Activated CD8-positive, alpha-beta T cell treated with anti-CD3 and anti-CD28 coated beads, Interleukin-2, amount 10 ng/mL, durations not matched to agents 7 days and 5 days (primary cell): ENCODE measurements around the gene KCNAB1. TPM values are rescaled to one million over a fixed set of nuclear protein-coding genes. Genes with fewer than 3 reads are reported as not detected.
A peak's percentile ranks its signal among the peaks of the same experiment; 100 is the strongest.
"Not testable (repeated sequence)": the region's sequence is repeated elsewhere in the genome, so short reads cannot be mapped to it uniquely, and the experiment has no call there.

ENCODE experiments used
- ATAC-seq: fragments of 150-1000 bp; cut with Tn5 transposase; one replicate; pipeline ENCODE4 v1.10.0; 2021; ENCODE audit warnings: moderate library complexity
- CTCF ChIA-PET: fragments of 350-600 bp; sonication (Branson Sonifier 250); formaldehyde crosslinking; loops from one replicate; lab custom pipeline; 2021; ENCODE audit warnings: antibody characterized with exemption; lab: Charles Lee
- POLR2A ChIA-PET: fragments of 350-600 bp; sonication (Branson Sonifier 250); formaldehyde crosslinking; loops from one replicate; lab custom pipeline; 2021; ENCODE audit warnings: antibody characterized with exemption; lab: Charles Lee
- DNase-seq: peaks from one replicate; pipeline ENCODE4 v3.0.0-alpha.2; 2020
- H3K27ac Mint-ChIP-seq: one replicate; pipeline ENCODE4 v1.8.0; 2021; ENCODE audit warnings: mild to moderate bottlenecking, mixed read lengths
- H3K27me3 Mint-ChIP-seq: one replicate; pipeline ENCODE4 v1.8.0; 2021; ENCODE audit warnings: low read depth, mixed read lengths
- H3K36me3 Mint-ChIP-seq: one replicate; pipeline ENCODE4 v1.8.0; 2021; ENCODE audit warnings: low read depth, mixed read lengths
- H3K4me1 Mint-ChIP-seq: one replicate; pipeline ENCODE4 v1.8.0; 2021; ENCODE audit warnings: low read depth, mixed read lengths
- H3K4me3 Mint-ChIP-seq: one replicate; pipeline ENCODE4 v1.8.0; 2021; ENCODE audit warnings: mild to moderate bottlenecking, mixed read lengths
- H3K9me3 Mint-ChIP-seq: one replicate; pipeline ENCODE4 v1.8.0; 2022; ENCODE audit warnings: mixed read lengths; ENCODE audit not compliant: insufficient read depth
- total RNA-seq, 2 experiments: library from RNA; stranded (reverse); gene quantifications; one replicate each; pipeline ENCODE4 v1.2.3, GENCODE V29; 2021

KCNAB1 gene
- total RNA-seq, 2 experiments from 2014 or later = 0.08 TPM; not detected in 1

DNA sequence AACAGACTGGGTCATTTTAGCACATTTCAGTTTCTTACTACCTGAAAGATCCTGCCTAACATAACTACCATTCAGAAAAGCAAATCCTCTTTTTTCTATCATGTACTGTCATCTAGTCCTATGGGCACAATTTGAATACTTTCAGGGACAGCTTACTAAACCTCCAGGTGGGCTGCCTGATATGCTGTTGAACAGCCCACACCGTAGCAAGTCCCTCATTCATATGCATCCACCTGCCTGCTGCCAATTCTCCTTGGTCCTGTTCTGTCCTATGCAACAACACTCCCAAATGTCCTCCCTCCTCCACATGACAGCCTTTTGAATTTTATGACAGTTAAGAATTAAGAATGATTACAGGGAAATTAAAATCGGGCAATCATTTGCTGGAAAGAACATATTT, 137.9 kb downstream of the KCNAB1 start:
- Mint-ChIP-seq H3K36me3 (no peaks in the 10 kb centered on the region), H3K27me3 (peaks cover 3% of the 10 kb centered on the region), H3K27ac (no peak overlapping the region), H3K4me3 (no peak overlapping the region), H3K9me3 (no peaks in the 10 kb centered on the region), H3K4me1 (no peaks in the 10 kb centered on the region)
- ChIA-PET CTCF (no interaction called here), POLR2A (no interaction called here)
- DNase-seq = no peak
- ATAC-seq = no peak

GRCh38 chr3:156259896-156260295, 139.5 kb downstream of the KCNAB1 start:
- Mint-ChIP-seq H3K4me1 (no peaks in the 10 kb centered on the region), H3K27ac (no peak overlapping the region), H3K4me3 (no peak overlapping the region)

GRCh38 chr3:156260331-156260730, 140.0 kb downstream of the KCNAB1 start:
- Mint-ChIP-seq H3K4me1 (no peaks in the 10 kb centered on the region), H3K9me3 (no peaks in the 10 kb centered on the region), H3K36me3 (no peaks in the 10 kb centered on the region), H3K4me3 (no peak overlapping the region), H3K27ac (no peak overlapping the region), H3K27me3 (peaks cover 3% of the 10 kb centered on the region)
- CTCF ChIA-PET = no interaction called here
- POLR2A ChIA-PET = no interaction called here
- ATAC-seq = no peak
- no peak for DNase-seq

More at GRCh38 chr3:156259896-156260295, 139.5 kb downstream of the KCNAB1 start:
- Mint-ChIP-seq H3K9me3 (no peaks in the 10 kb centered on the region), H3K36me3 (no peaks in the 10 kb centered on the region), H3K27me3 (peaks cover 3% of the 10 kb centered on the region)
- no peak for ATAC-seq
- POLR2A ChIA-PET = no interaction called here
- CTCF ChIA-PET = no interaction called here
- no peak for DNase-seq

- H3K27ac Mint-ChIP-seq = no peak overlapping the region
- no peaks in the 10 kb centered on the region for H3K9me3 Mint-ChIP-seq
- no peaks in the 10 kb centered on the region for H3K4me1 Mint-ChIP-seq
- CTCF ChIA-PET = no interaction called here
- DNase-seq = no peak
- no peaks in the 10 kb centered on the region for H3K36me3 Mint-ChIP-seq
- POLR2A ChIA-PET = no interaction called here
- peaks cover 3% of the 10 kb centered on the region for H3K27me3 Mint-ChIP-seq
- ATAC-seq = no peak
- H3K4me3 Mint-ChIP-seq = no peak overlapping the region
Measured at GRCh38 chr3:156264771-156265170, 144.4 kb downstream of the KCNAB1 start.

DNA sequence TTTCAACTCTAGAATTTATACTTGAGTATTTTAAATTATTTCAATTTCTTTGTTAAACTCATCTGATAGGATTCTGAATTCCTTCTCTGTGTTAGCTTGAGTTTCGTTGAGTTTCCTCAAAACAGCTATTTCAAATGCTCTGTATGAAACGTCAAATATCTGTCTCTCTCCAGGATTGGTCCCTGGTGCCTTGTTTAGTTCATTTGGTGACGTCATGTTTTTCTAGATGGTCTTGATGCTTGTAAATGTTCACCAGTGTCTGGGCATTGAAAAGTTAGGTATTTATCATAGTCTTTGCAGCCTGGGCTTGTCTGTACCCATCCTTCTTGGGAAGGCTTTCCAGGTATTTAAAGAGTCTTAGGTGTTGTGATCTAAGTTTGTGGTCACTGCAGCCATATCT, 151.1 kb downstream of the KCNAB1 start:
- no peak overlapping the region for H3K27ac Mint-ChIP-seq

DNA sequence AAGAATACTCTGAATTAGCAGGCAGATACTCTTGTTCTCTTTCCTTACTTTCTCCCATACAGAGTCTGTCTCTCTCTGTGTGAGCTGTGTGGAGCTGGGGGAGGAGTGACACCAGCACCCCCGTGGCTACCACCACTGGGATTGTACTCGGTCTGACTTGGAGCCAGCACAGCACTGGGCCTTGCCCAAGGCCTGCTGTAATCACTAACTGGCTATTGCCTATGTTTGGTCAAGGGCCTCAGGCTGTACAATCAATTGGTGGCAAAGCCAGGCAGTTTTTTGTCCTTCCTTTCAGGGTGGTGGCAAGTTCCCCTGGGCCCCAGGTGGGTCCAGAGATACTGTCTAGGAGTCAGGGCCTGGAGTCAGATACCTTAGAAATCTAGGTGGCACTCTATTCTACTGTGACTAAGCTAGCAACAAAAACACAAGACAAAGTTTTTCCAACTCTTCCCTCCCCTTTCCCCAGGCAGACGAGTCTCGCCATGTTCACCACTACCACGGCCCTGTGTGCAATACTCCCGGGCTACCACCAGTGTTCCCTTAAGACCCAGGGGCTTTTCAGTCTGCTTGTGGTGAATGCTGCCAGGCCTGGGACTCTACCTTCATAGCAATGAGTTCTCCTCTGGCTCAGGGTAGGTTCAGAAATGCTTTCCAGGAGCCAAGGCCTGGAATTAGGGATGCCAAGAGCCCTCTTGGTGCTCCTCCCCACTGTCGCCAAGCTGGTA, 151.8 kb downstream of the KCNAB1 start:
- POLR2A ChIA-PET = no interaction called here
- H3K4me1 Mint-ChIP-seq = no peaks in the 10 kb centered on the region
- no peak for DNase-seq
- H3K4me3 Mint-ChIP-seq = no peak overlapping the region
- no peak overlapping the region for H3K27ac Mint-ChIP-seq
- H3K27me3 Mint-ChIP-seq = peaks cover 8% of the 10 kb centered on the region
- no peak for ATAC-seq
- CTCF ChIA-PET = no interaction called here
- no peaks in the 10 kb centered on the region for H3K36me3 Mint-ChIP-seq
- H3K9me3 Mint-ChIP-seq = no peaks in the 10 kb centered on the region

More for the DNA sequence above, 151.1 kb downstream of the KCNAB1 start:
- Mint-ChIP-seq H3K27me3 (peaks cover 4% of the 10 kb centered on the region), H3K4me1 (no peaks in the 10 kb centered on the region), H3K36me3 (no peaks in the 10 kb centered on the region), H3K9me3 (no peaks in the 10 kb centered on the region), H3K4me3 (no peak overlapping the region)
- POLR2A ChIA-PET = no interaction called here
- CTCF ChIA-PET = no interaction called here
- no peak for DNase-seq
- no peak for ATAC-seq

- Mint-ChIP-seq H3K36me3 (no peaks in the 10 kb centered on the region), H3K4me1 (no peaks in the 10 kb centered on the region), H3K27ac (no peak overlapping the region), H3K27me3 (peaks cover 8% of the 10 kb centered on the region), H3K9me3 (no peaks in the 10 kb centered on the region), H3K4me3 (no peak overlapping the region)
- ATAC-seq (no peak), DNase-seq (no peak)
- POLR2A ChIA-PET = interaction anchor here (0.6 kb wide), 1 partner anchor 14 kb away, joined by 3 read pairs; no protein-coding TSS in a partner anchor
- CTCF ChIA-PET = no interaction called here
Measured at GRCh38 chr3:156273111-156273694, 152.8 kb downstream of the KCNAB1 start.

DNA sequence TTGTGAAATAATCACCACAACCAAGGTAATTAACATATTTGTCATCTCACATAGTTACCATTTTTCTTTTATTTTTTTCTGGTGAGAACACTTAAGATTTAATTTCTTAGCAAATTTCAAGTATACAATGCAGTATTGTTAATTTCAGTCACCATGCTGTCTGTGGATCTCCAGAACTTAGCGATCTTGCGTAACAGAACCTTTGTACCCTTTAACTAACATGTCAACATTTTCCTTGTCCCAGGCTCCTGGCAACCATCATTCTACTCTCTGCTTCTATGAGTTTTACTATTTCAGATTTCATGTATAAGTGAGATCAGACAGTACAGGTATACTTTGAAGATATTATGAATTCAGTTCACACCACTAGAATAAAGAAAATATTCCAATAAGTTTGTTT, 154.4 kb downstream of the KCNAB1 start:
- Mint-ChIP-seq H3K27me3 (peaks cover 8% of the 10 kb centered on the region), H3K9me3 (no peaks in the 10 kb centered on the region), H3K4me3 (no peak overlapping the region), H3K36me3 (no peaks in the 10 kb centered on the region), H3K4me1 (no peaks in the 10 kb centered on the region), H3K27ac (no peak overlapping the region)
- DNase-seq = no peak
- POLR2A ChIA-PET = no interaction called here
- no peak for ATAC-seq
- CTCF ChIA-PET = no interaction called here

DNA sequence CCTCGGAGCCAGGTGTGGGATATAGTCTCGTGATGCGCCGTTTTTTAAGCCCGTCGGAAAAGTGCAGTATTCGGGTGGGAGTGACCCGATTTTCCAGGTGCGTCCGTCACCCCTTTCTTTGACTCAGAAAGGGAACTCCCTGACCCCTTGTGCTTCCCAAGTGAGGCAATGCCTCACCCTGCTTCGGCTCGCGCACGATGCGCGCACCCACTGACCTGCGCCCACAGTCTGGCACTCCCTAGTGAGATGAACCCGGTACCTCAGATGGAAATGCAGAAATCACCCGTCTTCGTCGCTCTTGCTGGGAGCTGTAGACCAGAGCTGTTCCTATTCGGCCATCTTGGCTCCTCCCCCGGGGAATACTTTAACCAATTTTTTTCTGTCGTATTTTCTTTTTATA, 164.3 kb downstream of the KCNAB1 start:
- CTCF ChIA-PET, H3K36me3 Mint-ChIP-seq, H3K4me3 Mint-ChIP-seq, H3K27me3 Mint-ChIP-seq, H3K4me1 Mint-ChIP-seq, H3K9me3 Mint-ChIP-seq, DNase-seq, ATAC-seq, POLR2A ChIA-PET, H3K27ac Mint-ChIP-seq: not testable (repeated sequence)

GRCh38 chr3:156285626-156286025, 165.2 kb downstream of the KCNAB1 start:
- no peaks in the 10 kb centered on the region for H3K4me1 Mint-ChIP-seq
- H3K36me3 Mint-ChIP-seq = no peaks in the 10 kb centered on the region
- H3K27me3 Mint-ChIP-seq = peaks cover 15% of the 10 kb centered on the region
- no peak for ATAC-seq
- CTCF ChIA-PET = no interaction called here
- no peak for DNase-seq
- POLR2A ChIA-PET = no interaction called here
- H3K4me3 Mint-ChIP-seq = no peak overlapping the region
- H3K9me3 Mint-ChIP-seq = no peaks in the 10 kb centered on the region
- H3K27ac Mint-ChIP-seq = no peak overlapping the region

GRCh38 chr3:156290924-156291271, 170.5 kb downstream of the KCNAB1 start:
- no peak overlapping the region for H3K27ac Mint-ChIP-seq
- DNase-seq = no peak
- no peaks in the 10 kb centered on the region for H3K9me3 Mint-ChIP-seq
- ATAC-seq = no peak
- peaks cover 2% of the 10 kb centered on the region for H3K4me1 Mint-ChIP-seq
- no peaks in the 10 kb centered on the region for H3K36me3 Mint-ChIP-seq
- peaks cover 51% of the 10 kb centered on the region for H3K27me3 Mint-ChIP-seq
- CTCF ChIA-PET = no interaction called here
- H3K4me3 Mint-ChIP-seq = no peak overlapping the region
- POLR2A ChIA-PET = no interaction called here

DNA sequence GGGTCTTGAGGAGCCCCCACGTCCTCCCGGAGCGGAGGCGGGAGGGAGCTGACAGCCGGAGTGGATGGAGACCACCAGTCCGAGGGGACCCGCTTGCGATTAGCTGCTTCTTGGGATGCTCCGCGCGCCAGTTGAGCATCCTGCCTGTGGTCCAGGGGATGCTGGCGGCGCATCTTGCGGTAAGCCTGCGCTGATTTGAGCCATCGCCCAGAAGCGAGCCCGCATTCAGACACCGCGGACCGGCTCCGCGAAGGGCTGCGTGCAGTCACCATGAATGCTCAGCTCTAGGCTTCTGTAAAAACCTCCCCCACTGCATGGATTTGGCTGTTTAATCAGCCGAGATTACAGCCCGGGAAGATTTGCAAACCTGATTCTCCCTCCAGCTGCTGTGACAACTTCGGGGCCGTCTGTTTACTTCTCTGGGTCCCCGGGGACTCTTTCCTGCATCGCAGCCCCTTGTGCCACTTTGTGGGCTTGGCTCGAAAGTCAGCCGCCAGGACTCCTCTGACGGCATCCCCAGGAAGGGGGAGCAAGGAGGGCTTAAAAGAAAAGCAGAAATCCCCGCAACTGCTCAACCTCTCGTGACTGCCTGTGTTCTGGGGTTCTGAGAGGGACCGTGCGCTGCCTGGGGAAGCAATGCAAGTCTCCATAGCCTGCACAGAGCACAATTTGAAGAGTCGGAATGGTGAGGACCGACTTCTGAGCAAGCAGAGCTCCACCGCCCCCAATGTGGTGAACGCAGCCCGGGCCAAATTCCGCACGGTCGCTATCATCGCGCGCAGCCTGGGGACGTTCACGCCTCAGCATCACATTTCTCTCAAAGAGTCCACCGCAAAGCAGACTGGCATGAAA, 171.1 kb downstream of the KCNAB1 start:
- Mint-ChIP-seq H3K27ac (no peak overlapping the region), H3K27me3 (peaks cover 51% of the 10 kb centered on the region), H3K36me3 (no peaks in the 10 kb centered on the region), H3K4me1 (peaks cover 2% of the 10 kb centered on the region), H3K4me3 (no peak overlapping the region), H3K9me3 (no peaks in the 10 kb centered on the region)
- ATAC-seq (peak; percentile 23), DNase-seq (no peak)
- CTCF ChIA-PET = no interaction called here
- POLR2A ChIA-PET = no interaction called here
